Measurements from ENCODE around the gene XPR1.

DNA sequence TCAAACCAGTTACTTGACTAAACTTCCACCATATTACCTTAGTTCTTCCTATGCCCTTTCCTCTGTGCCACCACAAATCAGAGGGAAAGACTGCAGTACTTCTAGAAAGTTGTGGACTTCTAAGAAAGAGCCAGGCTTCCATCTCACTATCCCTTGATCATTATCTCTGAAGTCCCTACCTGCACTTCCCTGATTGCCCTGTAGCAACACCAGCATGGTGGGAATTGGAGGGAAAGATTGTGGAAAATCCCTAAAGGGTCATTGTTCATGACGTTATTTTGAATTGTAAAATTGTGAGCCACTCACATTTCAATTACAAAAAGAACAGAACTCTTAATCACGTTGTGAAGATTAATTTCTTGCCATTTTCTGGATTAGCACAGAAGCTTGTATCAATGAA is 257.5 kb downstream of the XPR1 start:
- TF ChIP-seq, protein P1, sequence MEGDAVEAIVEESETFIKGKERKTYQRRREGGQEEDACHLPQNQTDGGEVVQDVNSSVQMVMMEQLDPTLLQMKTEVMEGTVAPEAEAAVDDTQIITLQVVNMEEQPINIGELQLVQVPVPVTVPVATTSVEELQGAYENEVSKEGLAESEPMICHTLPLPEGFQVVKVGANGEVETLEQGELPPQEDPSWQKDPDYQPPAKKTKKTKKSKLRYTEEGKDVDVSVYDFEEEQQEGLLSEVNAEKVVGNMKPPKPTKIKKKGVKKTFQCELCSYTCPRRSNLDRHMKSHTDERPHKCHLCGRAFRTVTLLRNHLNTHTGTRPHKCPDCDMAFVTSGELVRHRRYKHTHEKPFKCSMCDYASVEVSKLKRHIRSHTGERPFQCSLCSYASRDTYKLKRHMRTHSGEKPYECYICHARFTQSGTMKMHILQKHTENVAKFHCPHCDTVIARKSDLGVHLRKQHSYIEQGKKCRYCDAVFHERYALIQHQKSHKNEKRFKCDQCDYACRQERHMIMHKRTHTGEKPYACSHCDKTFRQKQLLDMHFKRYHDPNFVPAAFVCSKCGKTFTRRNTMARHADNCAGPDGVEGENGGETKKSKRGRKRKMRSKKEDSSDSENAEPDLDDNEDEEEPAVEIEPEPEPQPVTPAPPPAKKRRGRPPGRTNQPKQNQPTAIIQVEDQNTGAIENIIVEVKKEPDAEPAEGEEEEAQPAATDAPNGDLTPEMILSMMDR (IDR thresholded peaks at IDR 0.05 in 2 of 3, conservative IDR thresholded peaks at IDR 0.05 in 1 of 3; ENCODE audit: borderline replicate concordance in 1 of 3, insufficient read depth in 1 of 3, low read depth in 2 of 3, low read length in 2 of 3): no peak
- TF ChIP-seq YY1 (IDR thresholded peaks at IDR 0.05; ENCODE audit: extremely low read depth, insufficient replicate concordance, low read depth, low read length) (no peak), EZH2 (IDR thresholded peaks at IDR 0.05) (no peak), ZFX (IDR thresholded peaks at IDR 0.05) (no peak), CBX3 (IDR thresholded peaks at IDR 0.05; ENCODE audit: low read depth) (no peak)

Measured in HCT116 (cell line).